Measurements from ENCODE around the gene TIGAR.

GRCh38 chr12:4366090-4366489, 45.1 kb downstream of the TIGAR start:
- TF ChIP-seq, protein P1, sequence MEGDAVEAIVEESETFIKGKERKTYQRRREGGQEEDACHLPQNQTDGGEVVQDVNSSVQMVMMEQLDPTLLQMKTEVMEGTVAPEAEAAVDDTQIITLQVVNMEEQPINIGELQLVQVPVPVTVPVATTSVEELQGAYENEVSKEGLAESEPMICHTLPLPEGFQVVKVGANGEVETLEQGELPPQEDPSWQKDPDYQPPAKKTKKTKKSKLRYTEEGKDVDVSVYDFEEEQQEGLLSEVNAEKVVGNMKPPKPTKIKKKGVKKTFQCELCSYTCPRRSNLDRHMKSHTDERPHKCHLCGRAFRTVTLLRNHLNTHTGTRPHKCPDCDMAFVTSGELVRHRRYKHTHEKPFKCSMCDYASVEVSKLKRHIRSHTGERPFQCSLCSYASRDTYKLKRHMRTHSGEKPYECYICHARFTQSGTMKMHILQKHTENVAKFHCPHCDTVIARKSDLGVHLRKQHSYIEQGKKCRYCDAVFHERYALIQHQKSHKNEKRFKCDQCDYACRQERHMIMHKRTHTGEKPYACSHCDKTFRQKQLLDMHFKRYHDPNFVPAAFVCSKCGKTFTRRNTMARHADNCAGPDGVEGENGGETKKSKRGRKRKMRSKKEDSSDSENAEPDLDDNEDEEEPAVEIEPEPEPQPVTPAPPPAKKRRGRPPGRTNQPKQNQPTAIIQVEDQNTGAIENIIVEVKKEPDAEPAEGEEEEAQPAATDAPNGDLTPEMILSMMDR (IDR thresholded peaks at IDR 0.05; ENCODE audit: low read depth, low read length), result no peak
- TF ChIP-seq EZH2phosphoT487 (IDR thresholded peaks at IDR 0.05; ENCODE audit: low read depth), result no peak

Data from OCI-LY3 (cell line).